ENCODE data around the gene DUSP28.
"Not testable (repeated sequence)": the region's sequence is repeated elsewhere in the genome, so short reads cannot be mapped to it uniquely, and the experiment has no call there.

DUSP28 gene

DNA sequence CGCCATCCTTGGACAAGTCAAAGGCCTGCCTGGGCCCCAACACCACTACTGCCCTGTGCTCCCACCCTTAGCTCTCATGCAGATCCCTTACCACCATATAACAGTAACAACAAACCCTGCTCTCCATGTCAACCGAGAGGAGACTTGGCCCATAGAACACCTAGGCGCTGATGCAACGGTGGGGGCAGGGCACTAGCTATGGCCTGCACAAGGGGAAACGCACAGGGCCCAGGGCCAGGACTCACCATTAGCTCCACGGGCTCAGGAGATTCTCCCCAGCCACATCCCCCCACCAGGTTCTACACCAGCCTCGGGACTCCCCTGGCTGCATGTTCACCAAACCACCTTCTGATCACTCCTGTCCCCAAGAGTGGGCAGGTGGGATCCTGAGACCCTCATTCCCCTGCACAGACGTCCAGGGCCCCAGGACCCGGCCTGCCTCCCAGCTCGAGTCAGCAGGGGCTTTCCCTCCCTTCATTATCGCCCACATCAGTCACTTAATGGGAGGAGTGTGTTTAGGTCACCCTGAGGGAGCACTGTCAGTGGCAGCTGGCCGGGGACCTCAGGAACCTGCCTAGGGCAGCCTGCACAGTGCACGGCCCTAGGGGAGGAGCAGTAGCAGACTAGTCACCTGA, 31.6 kb upstream of the DUSP28 start:
- DNase-seq = no peak

DNA sequence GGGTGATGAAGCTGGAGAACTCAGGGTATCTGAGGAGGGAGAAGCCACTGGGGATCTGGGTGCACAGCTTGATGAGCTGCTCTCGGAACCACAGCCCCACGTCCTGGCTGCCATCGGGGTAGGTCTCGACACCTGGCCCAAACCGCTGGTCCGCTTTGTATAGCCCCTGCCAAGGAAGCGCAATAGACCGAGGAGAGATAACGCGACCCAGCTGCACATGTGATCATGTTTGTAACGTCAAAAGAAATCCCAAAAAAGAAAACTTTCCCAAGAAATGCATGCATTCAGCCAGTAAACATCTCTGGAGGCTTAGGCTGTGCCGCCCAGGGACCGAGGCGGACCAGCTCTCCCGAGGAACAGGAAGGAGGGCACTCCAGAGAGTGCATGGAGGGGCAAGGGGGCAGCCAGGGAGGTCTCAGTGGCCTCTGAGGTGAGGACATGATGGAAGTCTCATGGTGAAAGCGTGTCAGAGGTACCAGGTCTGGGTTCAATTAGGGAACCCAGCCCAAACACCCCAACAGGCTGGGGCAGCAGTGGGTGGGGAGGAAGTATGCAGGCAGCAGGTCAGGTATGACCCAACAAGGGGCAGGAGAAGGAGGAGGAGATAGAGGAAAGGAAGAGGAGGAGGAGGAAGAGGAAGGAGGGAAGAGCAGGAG, 30.7 kb upstream of the DUSP28 start:
- DNase-seq = no peak

DNA sequence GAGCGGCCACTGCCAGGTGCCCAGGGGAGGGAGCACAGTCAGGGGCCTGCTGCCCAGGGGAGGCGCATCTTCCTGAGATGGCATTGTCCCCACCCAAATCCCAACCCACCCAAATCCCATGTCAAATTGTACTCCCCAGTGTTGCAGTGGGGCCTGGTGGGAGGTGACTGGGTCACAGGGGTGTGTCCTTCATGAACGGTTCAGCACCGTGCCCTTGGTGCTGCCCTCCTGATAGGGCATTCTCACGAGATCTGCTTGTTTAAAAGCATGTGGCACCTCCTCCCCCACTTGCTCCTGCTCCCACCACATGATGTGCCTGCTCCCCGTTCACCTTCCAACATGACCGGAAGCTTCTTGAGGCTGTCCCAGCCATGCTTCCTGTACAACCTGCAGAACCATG, 30.0 kb upstream of the DUSP28 start:
- no peak for DNase-seq

DNA sequence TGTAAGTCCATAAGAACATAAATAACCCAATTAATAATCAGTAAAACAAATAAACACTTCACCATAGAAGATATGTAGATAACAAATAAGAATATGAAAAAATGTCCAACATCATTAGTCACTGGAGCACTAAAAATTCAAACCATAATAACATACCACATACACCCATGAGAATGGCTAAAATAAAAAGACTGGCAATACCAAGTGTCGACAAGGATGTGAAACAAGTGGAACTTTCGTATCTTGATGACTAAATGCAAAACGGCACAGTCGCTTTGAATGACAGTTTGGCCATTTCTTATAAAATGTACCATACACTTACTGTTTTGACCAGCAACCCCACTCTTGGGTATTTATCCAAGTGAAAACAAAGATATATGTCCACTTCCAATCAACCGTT, 29.1 kb upstream of the DUSP28 start:
- no peak for DNase-seq

DNA sequence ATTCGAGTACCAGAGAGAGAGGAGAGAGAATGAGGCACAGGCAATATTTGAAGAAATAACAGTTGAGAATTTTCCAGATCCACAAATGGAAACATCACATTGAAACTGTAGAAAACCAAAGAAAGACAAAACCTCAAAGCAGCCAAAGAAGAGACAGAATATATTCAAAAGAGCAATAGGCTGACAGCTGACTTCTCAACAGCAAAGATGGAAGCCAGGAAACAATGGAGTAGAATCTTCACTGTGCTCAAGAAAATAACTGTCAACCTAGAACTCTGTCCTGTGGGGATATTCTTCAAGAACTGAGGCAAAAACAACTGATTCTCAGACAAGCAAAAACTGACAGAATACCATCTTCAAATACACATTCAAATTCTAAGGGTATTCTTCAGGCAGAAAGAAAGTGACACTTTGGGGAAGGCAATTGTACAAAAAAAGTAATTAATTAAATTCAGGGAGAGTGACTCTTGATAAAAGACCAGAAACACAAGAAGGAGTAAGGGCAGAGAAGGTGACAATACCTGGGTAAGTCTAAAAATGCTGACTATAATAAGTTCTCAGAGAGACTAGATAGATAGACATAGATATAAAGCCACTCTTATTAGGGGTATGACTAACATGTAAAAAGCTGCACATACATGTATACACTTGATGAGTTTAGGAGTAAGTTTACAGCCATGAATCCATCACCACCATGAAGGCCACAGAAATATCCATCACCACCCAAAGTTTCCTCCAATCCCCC, 28.0 kb upstream of the DUSP28 start:
- DNase-seq = no peak

DNA sequence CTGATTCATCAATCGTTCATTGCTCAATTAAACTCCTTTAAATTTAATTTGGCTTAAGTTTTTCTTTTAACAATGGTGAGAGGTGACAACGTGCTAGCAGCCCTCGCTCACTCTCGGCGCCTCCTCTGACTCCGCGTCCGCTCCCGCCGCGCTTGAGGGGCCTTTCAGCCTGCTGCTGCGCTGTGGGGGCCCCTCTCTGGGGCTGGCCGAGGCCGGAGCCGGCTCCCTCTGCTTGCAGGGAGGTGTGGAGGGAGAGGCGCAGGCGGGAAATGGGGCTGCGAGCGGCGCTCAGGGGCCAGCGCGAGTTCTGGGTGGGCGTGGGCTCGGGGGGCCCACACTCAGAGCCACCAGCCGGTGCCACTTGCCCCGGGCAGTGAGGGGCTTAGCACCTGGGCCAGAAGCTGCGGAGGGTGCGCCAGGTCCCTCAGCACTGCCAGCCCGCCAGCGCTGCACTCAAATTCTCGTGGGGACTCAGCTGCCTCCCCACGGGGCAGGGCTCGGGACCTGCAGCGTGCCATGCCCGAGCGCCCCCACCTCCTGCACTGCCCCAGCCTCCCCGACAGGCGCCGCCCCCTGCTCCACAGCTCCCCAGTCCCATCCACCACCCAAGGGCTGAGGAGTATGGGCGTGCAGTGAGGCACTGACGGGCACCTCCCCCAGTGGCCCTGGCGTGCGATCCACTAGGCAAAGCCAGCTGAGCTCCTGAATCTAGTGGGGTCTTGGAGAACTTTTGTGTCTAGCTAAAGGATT, 22.0 kb upstream of the DUSP28 start:
- no peak for DNase-seq

DNA sequence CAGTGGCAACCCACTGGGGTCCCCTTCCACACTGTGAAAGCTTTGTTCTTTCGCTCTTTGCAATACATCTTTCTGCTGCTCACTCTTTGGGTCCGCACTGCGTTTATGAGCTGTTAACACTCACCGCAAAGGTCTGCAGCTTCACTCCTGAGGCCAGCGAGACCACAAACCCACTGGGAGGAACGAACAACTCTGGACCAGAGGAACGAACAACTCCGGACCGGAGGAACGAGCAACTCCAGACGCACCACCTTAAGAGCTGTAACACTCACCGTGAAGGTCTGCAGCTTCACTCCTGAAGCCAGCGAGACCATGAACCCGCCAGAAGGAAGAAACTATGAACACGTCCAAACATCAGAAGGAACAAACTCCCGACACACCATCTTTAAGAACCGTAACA, 21.1 kb upstream of the DUSP28 start:
- DNase-seq = not testable (repeated sequence)

DNA sequence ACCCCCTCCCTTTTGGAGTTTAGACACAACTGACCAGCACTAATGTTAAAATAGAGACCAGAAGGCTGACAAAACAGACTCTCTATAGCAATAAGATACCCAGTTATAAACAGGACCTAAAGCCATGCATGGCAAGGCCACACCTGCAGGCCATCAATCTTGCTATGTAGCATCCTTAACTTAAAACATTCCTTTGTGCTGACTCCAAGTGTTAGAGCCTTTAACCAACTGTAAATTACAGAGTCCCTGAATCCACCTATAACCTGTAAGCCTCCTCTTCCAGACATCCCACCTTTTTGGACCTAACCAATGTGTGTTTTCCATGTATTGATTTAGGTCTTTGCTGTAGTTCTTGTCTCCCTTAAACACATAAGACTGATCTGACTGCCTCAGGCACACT, 20.3 kb upstream of the DUSP28 start:
- DNase-seq = no peak

DNA sequence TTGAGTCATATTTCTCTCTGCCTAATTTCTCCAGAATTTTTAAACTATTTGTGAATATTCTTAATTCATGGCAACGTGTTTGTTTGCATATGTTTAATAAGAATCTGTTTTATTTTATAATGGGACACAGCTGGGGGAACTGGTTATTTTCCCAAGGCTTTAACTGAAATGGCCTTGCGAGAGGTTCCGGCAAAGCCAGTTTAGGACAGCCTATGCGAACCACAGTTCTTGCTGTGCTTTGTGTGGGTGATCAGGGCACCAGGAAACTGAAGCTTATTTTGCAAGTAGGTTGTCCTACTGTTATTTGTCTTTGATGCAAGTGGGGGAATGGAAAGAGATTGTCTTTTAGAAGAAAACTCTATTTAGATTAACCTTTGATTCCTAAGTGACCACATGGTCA, 8.9 kb upstream of the DUSP28 start:
- DNase-seq = no peak

DNA sequence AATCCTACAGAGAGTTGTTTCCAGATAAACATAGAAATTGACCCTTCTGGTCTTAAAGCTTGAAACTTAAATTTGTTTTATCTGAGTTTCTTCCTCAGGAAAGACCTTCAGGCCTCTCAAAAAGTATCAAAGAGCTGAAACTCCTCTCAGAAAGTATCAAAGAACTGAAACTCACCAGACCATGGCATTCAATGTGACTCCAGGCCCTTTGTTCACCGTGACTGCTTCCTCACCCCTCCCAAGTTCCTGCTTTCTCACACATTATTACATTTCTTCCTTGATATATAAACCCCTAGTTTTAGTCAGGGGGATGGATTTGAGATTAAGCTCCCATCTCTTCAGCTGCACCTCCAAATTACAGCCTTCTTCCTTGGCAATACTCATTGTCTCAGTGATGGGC, 8.3 kb upstream of the DUSP28 start:
- no peak for DNase-seq

DNA sequence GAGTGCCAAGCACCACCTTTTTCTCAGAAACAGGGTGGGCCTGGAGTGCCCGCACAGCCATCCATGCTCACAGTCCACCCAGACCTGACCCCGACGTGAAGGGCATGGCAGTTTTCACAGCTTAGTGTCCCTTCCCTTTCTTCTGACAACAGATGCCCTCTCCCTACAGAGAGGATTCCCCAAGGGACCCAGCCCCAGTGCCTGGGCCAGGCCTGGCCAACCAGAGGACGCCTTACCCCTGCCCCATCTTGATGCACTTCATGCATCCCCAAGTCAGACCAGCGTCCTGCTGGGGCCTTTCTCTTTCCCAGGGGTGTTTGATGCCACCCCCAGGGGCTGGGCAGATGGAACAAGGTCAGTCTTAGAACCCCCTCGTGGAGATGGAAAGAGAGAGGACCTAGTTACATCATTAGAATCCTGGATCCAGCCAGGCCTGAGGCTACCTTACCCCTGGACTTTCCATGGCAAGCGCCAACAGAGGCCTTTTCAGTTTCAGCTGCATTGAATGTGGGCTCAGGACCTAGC, 6.1 kb upstream of the DUSP28 start:
- DNase-seq = no peak

DNA sequence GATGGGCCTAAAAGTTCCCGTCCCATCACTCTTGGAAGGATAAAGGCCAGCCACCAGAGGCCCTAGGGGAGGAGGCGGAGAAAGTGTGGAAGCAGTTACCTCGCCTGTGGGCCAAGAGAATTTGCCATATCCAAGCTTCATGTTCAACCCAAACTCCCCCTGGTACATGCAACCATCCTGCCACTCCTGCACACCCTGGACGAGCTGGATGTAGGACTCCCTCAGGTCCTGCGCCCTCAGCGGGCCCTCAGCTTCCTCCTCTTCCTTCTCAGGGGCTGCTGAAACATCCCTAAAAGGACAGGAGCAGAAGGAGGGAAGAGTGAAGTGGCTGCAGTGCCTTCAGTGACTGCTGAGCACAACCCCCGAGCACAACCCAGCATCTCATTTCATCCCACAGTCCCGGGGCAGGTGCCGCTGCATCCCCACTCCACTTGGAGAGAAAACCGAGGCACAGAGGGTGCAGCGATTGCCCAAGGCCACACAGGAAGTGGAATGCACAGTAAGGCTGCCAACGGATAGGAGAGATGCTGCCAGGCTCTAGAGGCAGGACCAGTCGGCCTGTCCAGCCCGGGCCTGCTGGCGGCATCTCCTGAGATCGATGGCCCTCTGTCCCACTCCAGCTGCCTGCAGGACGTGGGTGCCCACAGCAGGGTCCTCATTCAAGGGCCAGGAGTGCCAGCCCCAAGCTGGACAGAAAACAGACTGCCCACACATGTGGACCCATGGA, 5.2 kb upstream of the DUSP28 start:
- DNase-seq = no peak

DNA sequence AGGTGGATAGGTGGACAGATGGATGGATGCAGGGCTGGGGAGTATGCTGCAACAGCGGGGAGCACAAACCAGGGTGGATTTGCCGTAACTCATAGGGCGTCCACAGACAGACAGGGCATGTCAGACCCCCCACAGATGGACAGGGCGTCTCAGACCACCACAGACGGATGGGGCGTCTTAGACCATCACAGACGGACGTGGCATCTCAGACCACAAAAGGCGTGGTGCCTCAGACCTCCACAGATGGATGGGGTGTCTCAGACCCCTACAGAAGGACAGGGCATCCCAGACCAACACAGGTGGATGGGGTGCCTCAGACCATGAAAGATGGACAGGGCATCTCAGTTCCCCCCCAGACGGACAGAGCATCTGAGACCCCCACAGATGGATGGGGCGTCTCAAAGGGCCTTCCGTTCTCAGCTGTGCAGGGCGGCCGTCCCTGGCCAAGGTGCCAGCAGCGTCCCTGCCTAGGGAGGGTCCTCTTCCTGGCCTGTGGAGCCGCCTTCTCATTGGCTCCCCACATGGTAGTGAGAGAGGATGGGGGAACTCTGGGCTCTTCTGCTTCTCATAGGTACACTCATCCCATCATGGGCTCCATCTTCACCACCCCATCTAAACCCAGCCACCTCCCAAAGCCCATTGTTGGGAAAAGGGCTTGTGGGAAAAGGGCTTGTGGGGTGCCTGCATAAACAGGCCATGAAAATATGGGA, 4.5 kb upstream of the DUSP28 start:
- no peak for DNase-seq

DNA sequence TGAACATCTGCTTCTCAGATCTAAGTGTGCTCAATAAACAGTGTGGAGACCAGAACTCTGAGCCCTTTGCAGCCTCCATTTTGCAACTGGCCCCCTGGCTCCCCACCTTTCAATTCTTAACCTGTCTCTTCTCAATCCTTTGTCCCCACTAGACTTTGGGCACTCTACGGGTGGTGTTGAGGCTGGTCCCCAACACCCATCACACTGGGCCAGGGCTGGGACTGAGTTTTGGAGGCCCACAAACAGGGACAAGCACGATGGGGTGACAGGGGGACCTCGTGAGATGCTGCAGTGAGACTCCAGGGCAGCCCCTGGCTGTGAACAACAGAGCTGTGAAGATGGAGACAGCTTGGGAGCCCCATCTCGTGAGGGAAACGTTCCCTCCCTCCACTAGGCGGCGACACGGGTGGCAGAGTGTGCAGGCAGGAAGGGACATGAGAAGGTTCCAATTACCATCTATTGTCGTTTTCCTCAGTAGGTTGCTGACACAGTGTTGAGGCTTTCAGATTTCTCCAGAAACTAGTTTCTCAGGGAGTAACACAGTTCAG, 3.5 kb upstream of the DUSP28 start:
- DNase-seq = no peak

DNA sequence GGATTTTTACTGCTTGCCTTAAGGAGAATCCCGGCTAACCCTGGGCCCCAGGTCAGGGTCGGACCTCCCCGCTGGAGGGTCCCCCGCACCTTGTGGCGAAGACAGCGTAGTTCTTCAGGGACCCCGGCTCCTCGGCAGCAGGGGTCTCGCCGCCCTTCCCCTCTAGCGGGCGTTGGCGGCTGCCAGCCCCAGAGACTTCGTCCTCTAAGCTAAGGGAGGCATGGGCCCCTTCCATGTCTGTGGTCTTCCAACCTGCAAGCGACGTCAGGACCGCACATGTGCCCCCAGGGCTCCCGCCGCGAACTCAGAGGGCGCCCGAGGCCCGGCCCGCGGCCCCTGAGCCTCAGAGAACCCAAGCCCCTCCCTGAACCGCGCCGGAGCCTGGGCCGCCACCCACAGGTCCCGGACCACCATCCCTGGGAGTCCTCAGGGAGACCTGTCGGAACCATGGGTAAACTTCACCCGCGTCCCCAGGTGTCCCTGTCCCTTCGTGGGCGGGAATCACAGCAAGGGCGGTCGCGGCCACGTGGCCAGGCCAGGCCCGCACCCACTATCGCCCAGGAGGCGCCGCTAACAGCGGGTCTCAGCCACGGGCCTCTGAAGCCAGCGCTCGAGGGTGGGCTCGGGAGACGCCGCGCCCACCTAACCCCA, 2.9 kb upstream of the DUSP28 start:
- DNase-seq = no peak

DNA sequence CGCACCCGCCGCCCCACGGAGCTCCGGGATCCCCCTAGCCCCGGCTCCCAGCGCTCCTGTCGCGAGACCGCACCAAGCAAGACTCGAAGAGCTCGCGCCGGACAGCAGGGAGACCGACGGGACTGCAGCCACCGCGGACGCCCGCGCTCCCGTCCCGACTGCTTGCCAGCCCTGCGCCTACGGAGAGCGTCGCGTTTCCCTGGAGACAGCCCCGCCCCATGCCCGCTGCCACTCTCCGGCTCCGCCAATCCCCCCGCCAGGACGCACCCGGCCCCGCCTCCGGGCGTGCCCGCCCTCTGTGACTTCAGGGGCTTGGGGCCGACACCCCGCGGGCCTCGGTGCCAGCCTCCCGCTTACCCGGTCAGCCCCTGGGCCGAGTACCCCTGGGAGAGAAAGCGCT, 2.3 kb upstream of the DUSP28 start, which contains the start of gene ANKMY1:
Gene ANKMY1 (minus strand): TSS at position 181 of the 400 bp plus-strand sequence. CDS start 653 bp downstream, outside the sequence.
- DNase-seq = no peak

DNA sequence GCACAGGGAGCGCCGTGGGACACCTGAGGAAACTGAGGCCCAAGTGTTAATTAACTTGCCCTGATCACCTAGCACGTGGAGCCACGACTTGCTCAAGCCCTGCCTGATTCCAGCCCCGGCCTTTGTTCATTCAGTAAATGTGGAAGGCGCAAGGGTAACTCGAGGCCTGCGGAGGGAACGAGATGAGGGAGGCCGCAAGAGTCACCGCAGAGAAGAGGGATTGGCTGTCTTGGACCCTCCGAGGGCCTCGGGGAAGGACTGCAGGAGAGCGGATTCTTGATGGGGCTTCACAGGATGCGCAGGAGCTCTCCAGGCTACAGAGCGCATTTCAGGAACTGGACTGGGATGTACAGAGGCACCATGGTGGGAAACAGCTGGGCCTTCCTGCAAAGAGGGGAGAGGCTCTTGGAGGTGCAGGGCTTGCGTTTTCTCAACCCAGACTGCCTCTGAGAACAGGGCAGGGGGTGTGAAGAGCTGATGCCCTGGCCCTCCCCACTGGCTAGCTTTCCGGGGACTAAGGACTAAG, 1.9 kb upstream of the DUSP28 start:
- DNase-seq = no peak

DNA sequence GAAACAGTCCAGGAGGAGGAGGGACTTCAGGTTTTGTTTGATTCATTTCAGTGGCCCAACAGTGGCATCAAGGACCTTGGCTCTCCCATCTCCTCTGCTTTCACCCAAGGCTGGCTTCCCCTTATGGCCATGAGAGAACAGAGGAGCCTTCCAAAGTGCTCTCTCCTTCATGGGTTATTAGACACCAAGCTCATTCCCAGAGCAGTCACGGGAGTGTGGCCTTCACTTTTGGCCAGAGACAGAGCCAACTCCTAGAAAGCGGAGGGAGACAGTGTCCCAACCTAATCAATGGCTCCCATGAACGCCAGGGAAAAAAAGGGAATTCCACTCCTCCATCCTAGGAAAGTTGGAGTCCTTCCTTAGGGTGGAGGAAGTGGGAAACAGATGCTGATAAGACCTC, 871 bp upstream of the DUSP28 start:
- no peak for DNase-seq

DNA sequence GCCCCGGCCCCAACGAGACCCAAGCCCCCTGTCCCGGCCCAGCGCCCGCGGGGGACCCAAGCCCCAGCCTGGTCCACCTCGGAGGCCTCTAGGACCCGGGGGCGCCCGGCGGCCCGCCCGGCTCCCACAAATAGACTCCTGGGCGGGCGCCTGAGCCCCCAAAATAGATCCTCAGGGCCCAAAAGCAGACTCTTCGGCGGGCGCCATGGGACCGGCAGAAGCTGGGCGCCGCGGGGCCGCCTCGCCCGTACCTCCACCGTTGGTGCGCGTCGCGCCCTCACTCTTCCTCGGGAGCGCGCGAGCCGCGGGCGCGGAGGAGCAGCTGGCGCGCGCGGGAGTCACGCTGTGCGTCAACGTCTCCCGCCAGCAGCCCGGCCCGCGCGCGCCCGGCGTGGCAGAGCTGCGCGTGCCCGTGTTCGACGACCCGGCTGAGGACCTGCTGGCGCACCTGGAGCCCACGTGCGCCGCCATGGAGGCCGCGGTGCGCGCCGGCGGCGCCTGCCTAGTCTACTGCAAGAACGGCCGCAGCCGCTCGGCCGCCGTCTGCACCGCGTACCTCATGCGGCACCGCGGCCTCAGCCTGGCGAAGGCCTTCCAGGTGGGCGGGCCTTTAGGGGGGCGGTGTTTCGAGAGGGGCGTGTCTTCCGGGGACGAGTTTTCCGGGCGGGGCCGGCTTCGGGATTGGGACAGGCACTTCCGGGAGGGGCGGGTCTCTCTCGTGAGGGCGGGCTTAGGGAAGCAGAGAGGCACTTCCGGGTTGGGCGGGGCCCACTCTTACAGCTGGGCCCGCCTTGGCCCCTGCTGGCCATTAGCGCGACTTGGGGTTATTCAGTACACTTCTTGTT, 545 bp downstream of the DUSP28 start:
- peak; percentile 93 for DNase-seq
